Measurements from ENCODE around the gene BCORL1.

- TF ChIP-seq, protein P1, sequence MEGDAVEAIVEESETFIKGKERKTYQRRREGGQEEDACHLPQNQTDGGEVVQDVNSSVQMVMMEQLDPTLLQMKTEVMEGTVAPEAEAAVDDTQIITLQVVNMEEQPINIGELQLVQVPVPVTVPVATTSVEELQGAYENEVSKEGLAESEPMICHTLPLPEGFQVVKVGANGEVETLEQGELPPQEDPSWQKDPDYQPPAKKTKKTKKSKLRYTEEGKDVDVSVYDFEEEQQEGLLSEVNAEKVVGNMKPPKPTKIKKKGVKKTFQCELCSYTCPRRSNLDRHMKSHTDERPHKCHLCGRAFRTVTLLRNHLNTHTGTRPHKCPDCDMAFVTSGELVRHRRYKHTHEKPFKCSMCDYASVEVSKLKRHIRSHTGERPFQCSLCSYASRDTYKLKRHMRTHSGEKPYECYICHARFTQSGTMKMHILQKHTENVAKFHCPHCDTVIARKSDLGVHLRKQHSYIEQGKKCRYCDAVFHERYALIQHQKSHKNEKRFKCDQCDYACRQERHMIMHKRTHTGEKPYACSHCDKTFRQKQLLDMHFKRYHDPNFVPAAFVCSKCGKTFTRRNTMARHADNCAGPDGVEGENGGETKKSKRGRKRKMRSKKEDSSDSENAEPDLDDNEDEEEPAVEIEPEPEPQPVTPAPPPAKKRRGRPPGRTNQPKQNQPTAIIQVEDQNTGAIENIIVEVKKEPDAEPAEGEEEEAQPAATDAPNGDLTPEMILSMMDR (IDR thresholded peaks at IDR 0.05; ENCODE audit: low read depth, low read length), result no peak
- TF ChIP-seq EZH2phosphoT487 (IDR thresholded peaks at IDR 0.05; ENCODE audit: low read depth), result no peak
Observed at GRCh38 chrX:130009658-130010223, 27.3 kb downstream of the BCORL1 start.

All from OCI-LY3 (cell line).